IgD-negative memory B cell (primary cell): ENCODE measurements around the gene NFRKB. TPM values are rescaled to one million over a fixed set of nuclear protein-coding genes. Genes with fewer than 3 reads are reported as not detected.

ENCODE experiments used
- H3K27ac Mint-ChIP-seq, 3 donors: one replicate each; pipeline ENCODE4 v1.8.0; 2020 to 2022; ENCODE audit warnings: mild to moderate bottlenecking in 3 of 3, mixed read lengths in 3 of 3, moderate library complexity in 1 of 3
- H3K27me3 Mint-ChIP-seq: one replicate; pipeline ENCODE4 v1.8.0; 2021; ENCODE audit warnings: mixed read lengths
- H3K36me3 Mint-ChIP-seq: one replicate; pipeline ENCODE4 v1.8.0; 2020; ENCODE audit warnings: mild to moderate bottlenecking, mixed read lengths
- H3K4me1 Mint-ChIP-seq, 3 donors: one replicate each; pipeline ENCODE4 v1.8.0; 2020 to 2022; ENCODE audit warnings: mixed read lengths in 3 of 3, mild to moderate bottlenecking in 1 of 3
- H3K4me3 Mint-ChIP-seq, 4 donors: one replicate each; pipeline ENCODE4 v1.8.0; 2020 to 2022; ENCODE audit warnings: mild to moderate bottlenecking in 4 of 4, mixed read lengths in 4 of 4, moderate library complexity in 3 of 4
- H3K9me3 Mint-ChIP-seq, 3 donors: one replicate each; pipeline ENCODE4 v1.8.0; 2020 to 2021; ENCODE audit warnings: mixed read lengths in 3 of 3, mild to moderate bottlenecking in 1 of 3
- polyA plus RNA-seq: library from polyadenylated mRNA; unstranded; fragments of 300-500 nt; fragmentation: Illumina TruSeq; gene quantifications from one replicate; pipeline ENCODE4 v1.2.3, GENCODE V29; 2021

The NFRKB gene
- 17.9 TPM for polyA plus RNA-seq

DNA sequence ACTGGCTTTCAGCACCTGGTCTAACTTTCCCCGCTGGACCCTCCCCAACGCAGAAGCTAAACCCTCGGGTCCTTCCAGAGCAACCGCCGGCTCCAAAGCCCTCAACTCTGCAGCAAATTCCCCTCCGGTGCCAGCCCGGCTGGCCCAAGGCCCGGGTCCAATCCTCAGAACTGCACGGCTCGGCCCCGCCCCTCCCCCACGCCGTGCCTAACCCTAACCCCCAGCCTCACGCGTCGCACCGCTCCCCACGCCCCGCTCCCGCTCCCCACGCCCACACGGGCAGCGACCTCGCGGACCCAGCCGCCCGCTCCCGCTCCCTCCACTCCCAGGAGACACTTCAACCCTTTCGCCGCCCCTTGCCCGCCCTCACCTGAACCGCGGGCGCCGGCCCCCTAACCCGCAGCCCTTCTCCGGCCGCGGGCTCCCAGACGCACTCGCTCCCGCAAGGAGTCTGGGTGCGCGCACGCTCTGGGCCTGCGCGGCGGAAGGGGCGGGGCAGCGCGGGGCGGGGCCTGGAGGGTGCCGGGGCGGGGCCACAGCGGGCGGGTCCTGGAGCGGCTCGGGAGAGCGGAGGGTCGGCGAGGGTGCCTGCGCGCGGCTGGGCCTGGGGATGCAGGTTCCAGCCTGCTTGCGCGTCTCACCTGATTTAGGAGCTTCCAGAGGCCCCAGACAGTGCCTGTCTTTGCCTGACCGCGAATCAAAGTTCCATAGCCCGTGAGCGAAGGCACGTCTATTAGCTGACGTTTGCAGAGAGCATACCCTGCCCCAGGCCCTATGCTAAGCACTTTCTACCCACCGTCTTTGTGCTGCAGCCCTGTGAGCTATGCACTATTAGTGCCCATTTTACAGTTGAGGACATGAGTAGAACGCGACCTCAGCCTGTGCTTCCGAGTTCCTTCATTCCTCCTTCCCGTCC is at the start of gene NFRKB:
Gene NFRKB (minus strand): TSS at position 453 of the 916 bp plus-strand sequence. CDS start 2,729 bp downstream, outside the sequence.
- Mint-ChIP-seq H3K4me1 (peaks cover 14 to 23% (median 19%) of the 10 kb centered on the region in 3 donors), H3K4me3 (peak within 1 kb of the TSS; percentile 89 to 94 (median 92)), H3K27ac (peak within 1 kb of the TSS; percentile 73 to 97 (median 87)), H3K36me3 (peaks cover 3% of the 10 kb centered on the region), H3K9me3 (no peaks in the 10 kb centered on the region), H3K27me3 (no peaks in the 10 kb centered on the region)

- no peak overlapping the region for H3K4me3 Mint-ChIP-seq
- no peaks in the 10 kb centered on the region for H3K9me3 Mint-ChIP-seq
- peaks cover 0 to 14% (median 0%) of the 10 kb centered on the region in 3 donors for H3K4me1 Mint-ChIP-seq
- no peak overlapping the region for H3K27ac Mint-ChIP-seq
- peaks cover 14% of the 10 kb centered on the region for H3K36me3 Mint-ChIP-seq
- no peaks in the 10 kb centered on the region for H3K27me3 Mint-ChIP-seq
Observed at GRCh38 chr11:129944696-129945095, 49.3 kb upstream of the NFRKB start.

DNA sequence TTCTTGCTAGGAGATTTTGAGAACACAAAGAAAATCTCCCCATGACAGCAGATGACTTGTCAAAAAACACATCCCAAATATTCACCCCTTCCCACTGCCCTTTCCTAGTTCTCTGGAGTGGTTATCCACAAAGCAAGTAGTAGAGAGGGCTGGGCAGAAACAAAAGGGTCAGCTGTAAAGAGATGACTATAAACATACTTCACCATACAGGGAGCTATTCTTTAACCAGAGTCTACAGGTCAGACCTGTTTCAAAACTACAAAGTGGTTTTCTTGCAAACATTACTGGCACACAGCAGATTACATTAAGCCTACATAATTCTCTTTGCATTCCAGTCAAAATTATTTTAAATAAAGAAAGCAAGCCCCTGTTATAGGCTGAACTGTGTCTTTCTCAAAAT is 47.7 kb upstream of the NFRKB start:
- Mint-ChIP-seq H3K27me3 (no peaks in the 10 kb centered on the region), H3K27ac (no peak overlapping the region), H3K4me1 (peaks cover 0 to 3% (median 0%) of the 10 kb centered on the region in 3 donors), H3K36me3 (peaks cover 17% of the 10 kb centered on the region), H3K4me3 (no peak overlapping the region), H3K9me3 (no peaks in the 10 kb centered on the region)

DNA sequence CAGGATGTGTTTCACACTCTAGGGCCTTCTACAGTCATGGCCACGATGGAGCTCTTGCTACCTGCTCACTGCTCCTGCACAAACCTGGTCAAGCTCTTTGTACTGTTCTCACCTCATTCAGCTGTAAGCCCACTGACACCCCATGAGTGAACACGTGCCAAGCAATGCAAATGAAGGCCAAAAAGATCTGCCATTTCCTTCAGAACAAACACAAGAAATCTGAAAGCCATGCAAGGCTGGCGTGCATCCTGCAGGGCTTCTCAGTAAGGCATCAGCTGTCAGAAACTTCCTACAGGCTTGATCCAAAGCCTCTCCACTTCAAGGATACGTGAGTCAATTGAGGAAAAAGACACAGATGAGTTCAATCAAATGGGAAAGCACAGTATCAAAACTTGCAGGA is 44.1 kb upstream of the NFRKB start:
- Mint-ChIP-seq H3K36me3 (peaks cover 11% of the 10 kb centered on the region), H3K27me3 (no peaks in the 10 kb centered on the region), H3K4me3 (no peak overlapping the region), H3K4me1 (no peaks in the 10 kb centered on the region), H3K9me3 (no peaks in the 10 kb centered on the region), H3K27ac (no peak overlapping the region)

DNA sequence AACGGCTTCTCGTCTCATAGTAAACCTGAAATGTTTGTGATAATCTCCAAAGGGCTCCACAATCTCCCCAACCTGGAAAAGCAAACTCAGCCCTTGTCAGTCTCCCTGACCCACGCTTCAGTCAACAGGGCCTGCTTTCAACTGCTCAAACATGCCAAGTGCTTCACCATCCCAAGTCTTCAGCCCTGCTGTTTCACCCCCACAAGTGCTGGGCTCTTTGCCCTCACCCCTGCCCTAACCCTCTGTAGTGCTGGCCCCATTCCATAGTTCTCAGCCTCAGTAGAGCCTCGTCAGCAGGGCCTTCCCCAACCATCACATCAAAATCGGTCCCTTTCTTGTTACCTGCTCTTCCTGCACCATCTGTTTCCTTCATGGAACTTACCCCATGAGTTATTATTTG is 43.4 kb upstream of the NFRKB start:
- H3K4me1 Mint-ChIP-seq = no peaks in the 10 kb centered on the region
- H3K27ac Mint-ChIP-seq = no peak overlapping the region
- H3K27me3 Mint-ChIP-seq = no peaks in the 10 kb centered on the region
- peaks cover 10% of the 10 kb centered on the region for H3K36me3 Mint-ChIP-seq
- H3K9me3 Mint-ChIP-seq = no peaks in the 10 kb centered on the region
- H3K4me3 Mint-ChIP-seq = no peak overlapping the region

- Mint-ChIP-seq H3K27ac (no peak overlapping the region), H3K4me3 (no peak overlapping the region), H3K4me1 (no peaks in the 10 kb centered on the region), H3K36me3 (peaks cover 10% of the 10 kb centered on the region), H3K27me3 (no peaks in the 10 kb centered on the region), H3K9me3 (no peaks in the 10 kb centered on the region)
Observed at GRCh38 chr11:129937592-129938238, 42.3 kb upstream of the NFRKB start.

- no peak overlapping the region for H3K4me3 Mint-ChIP-seq
- no peaks in the 10 kb centered on the region for H3K9me3 Mint-ChIP-seq
- no peaks in the 10 kb centered on the region for H3K4me1 Mint-ChIP-seq
- H3K27ac Mint-ChIP-seq = no peak overlapping the region
- H3K27me3 Mint-ChIP-seq = no peaks in the 10 kb centered on the region
- H3K36me3 Mint-ChIP-seq = peaks cover 11% of the 10 kb centered on the region
Observed at GRCh38 chr11:129935723-129936122, 40.3 kb upstream of the NFRKB start.

GRCh38 chr11:129933891-129934290 is 38.5 kb upstream of the NFRKB start:
- no peak overlapping the region for H3K4me3 Mint-ChIP-seq
- H3K36me3 Mint-ChIP-seq = peaks cover 10% of the 10 kb centered on the region
- no peaks in the 10 kb centered on the region for H3K9me3 Mint-ChIP-seq
- H3K27me3 Mint-ChIP-seq = no peaks in the 10 kb centered on the region
- peaks cover 0 to under 1% (median 0%) of the 10 kb centered on the region in 3 donors for H3K4me1 Mint-ChIP-seq
- no peak overlapping the region for H3K27ac Mint-ChIP-seq

- no peak overlapping the region for H3K27ac Mint-ChIP-seq
- H3K27me3 Mint-ChIP-seq = no peaks in the 10 kb centered on the region
- no peaks in the 10 kb centered on the region for H3K9me3 Mint-ChIP-seq
- no peak overlapping the region for H3K4me3 Mint-ChIP-seq
- H3K36me3 Mint-ChIP-seq = peaks cover 7% of the 10 kb centered on the region
- peaks cover 0 to 2% (median 0%) of the 10 kb centered on the region in 3 donors for H3K4me1 Mint-ChIP-seq
Observed at GRCh38 chr11:129933262-129933661, 37.9 kb upstream of the NFRKB start.

- no peaks in the 10 kb centered on the region for H3K9me3 Mint-ChIP-seq
- H3K4me3 Mint-ChIP-seq = no peak overlapping the region
- peaks cover 0 to 2% (median 0%) of the 10 kb centered on the region in 3 donors for H3K4me1 Mint-ChIP-seq
- no peak overlapping the region for H3K27ac Mint-ChIP-seq
- peaks cover 6% of the 10 kb centered on the region for H3K36me3 Mint-ChIP-seq
- H3K27me3 Mint-ChIP-seq = no peaks in the 10 kb centered on the region
Observed at GRCh38 chr11:129932381-129933067, 37.1 kb upstream of the NFRKB start.

GRCh38 chr11:129930743-129931142 is 35.4 kb upstream of the NFRKB start:
- Mint-ChIP-seq H3K27ac (no peak overlapping the region), H3K4me1 (peaks cover 0 to 2% (median 0%) of the 10 kb centered on the region in 3 donors)

DNA sequence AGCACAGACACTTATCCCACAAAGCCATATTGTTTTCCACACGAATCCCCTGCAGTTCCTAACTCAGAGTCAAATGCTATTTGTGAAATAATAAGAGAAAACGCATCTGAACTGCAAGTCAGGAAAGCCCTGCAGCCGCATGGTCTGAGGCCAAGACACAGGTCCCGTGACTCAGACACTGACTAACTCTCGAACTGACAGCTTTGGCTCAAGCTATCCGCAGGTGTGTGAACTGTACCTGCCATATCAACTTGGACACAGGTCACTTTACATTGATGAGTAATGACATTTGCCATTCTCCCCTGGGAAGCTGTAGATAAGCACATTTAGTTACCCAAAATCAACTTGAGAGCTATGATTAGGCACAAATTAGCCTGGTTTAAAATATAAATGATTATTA is 34.9 kb upstream of the NFRKB start:
- Mint-ChIP-seq H3K27me3 (no peaks in the 10 kb centered on the region), H3K4me1 (peaks cover 0 to 2% (median 0%) of the 10 kb centered on the region in 3 donors), H3K4me3 (no peak overlapping the region), H3K27ac (no peak overlapping the region), H3K9me3 (no peaks in the 10 kb centered on the region), H3K36me3 (peaks cover 3% of the 10 kb centered on the region)

More at GRCh38 chr11:129930743-129931142, 35.4 kb upstream of the NFRKB start:
- Mint-ChIP-seq H3K36me3 (peaks cover 6% of the 10 kb centered on the region), H3K4me3 (no peak overlapping the region), H3K9me3 (no peaks in the 10 kb centered on the region), H3K27me3 (no peaks in the 10 kb centered on the region)

DNA sequence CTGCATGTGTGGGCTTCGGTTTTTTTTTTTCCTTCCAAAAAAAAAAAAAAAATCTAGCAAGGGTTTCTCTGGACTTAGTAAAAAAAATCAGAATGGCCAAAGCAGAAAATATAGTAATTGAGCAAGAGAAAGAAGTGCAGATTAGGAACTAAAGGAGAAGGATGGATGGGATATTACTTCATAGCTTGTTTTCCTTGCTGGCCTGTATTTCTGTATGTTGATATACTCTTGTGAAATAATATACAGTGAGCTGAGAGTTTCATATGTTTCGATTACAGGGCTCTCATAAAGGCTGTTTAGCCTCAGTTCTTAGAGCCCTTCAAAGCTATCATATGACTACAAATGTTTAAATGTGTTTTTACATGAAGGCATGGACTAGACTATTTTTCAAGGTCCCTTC is 34.3 kb upstream of the NFRKB start:
- Mint-ChIP-seq H3K36me3 (peaks cover 6% of the 10 kb centered on the region), H3K27ac (no peak overlapping the region), H3K27me3 (no peaks in the 10 kb centered on the region), H3K9me3 (no peaks in the 10 kb centered on the region), H3K4me1 (peaks cover 0 to 2% (median 0%) of the 10 kb centered on the region in 3 donors), H3K4me3 (no peak overlapping the region)

DNA sequence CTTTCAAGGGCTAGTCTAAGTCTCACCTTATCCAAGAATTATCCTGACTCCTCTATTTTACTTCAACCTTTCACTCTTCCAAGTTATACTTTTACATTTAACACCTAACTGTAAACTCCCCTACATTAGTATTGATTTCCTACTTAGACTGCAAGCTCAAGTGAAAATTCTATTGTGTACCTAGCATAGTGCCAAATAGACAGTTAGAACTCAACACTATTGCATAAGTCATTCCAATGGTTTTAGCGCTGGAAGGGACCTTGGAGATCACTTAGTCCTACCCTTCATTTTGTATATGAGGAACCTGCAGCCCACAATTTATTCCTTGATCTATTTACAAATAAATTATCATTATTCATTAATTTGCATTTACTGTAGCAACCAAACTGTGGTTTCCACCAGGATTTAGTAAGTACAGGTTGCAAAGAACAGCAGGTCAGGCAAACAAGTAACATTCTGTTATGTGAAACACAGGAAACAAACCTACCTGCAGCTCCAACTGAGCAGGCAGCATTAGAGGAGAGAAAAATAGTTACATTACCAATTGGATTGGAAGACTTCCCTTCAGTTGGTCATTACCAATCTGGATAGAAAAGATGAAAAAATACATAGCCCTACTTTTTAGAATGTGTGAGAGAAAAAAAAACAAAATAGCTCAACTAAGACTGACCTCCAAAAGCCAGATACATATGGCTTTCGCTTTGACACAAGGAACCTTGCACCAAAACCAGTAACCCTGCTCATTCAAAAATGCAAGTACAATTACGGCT is 33.7 kb upstream of the NFRKB start:
- H3K27me3 Mint-ChIP-seq = no peaks in the 10 kb centered on the region
- peaks cover 6% of the 10 kb centered on the region for H3K36me3 Mint-ChIP-seq
- no peak overlapping the region for H3K4me3 Mint-ChIP-seq
- H3K27ac Mint-ChIP-seq = no peak overlapping the region
- peaks cover 0 to 2% (median 0%) of the 10 kb centered on the region in 3 donors for H3K4me1 Mint-ChIP-seq
- no peaks in the 10 kb centered on the region for H3K9me3 Mint-ChIP-seq
